ENCODE data around the gene ZNF511.
A peak's percentile ranks its signal among the peaks of the same experiment; 100 is the strongest.

ZNF511 gene

GRCh38 chr10:133273534-133274143 lies 35.1 kb upstream of the ZNF511 start:
- FAIRE-seq (no peak), DNase-seq (ENCODE audit: extremely low spot score, insufficient read length, low read depth) (no peak)

- peak; percentile 96 for FAIRE-seq
- peak; percentile 70 for DNase-seq (ENCODE audit: extremely low spot score, insufficient read length, low read depth)
These were observed 33.7 kb upstream of the ZNF511 start for GRCh38 chr10:133274751-133275683.

GRCh38 chr10:133275684-133276092 lies 33.0 kb upstream of the ZNF511 start:
- FAIRE-seq: peak; percentile 84
- peak; percentile 40 for DNase-seq (ENCODE audit: extremely low spot score, insufficient read length, low read depth)

GRCh38 chr10:133276100-133276434 lies 32.6 kb upstream of the ZNF511 start:
- FAIRE-seq: no peak
- no peak for DNase-seq (ENCODE audit: extremely low spot score, insufficient read length, low read depth)

- FAIRE-seq: peak; percentile 80
- DNase-seq (ENCODE audit: extremely low spot score, insufficient read length, low read depth): peak; percentile 88
These were observed 32.1 kb upstream of the ZNF511 start, which contains the start of gene ADAM8 for GRCh38 chr10:133276435-133277201. ADAM8 (minus strand) TSS chr10:133276868; CDS start chr10:133276817, 51 bp downstream.

GRCh38 chr10:133277277-133277992 lies 31.3 kb upstream of the ZNF511 start:
- DNase-seq (ENCODE audit: extremely low spot score, insufficient read length, low read depth) (no peak), FAIRE-seq (no peak)

- DNase-seq (ENCODE audit: extremely low spot score, insufficient read length, low read depth): no peak
- no peak for FAIRE-seq
These were observed 30.6 kb upstream of the ZNF511 start for GRCh38 chr10:133277993-133278576.

- peak; percentile 91 for FAIRE-seq
- DNase-seq (ENCODE audit: extremely low spot score, insufficient read length, low read depth): peak; percentile 60
These were observed 30.0 kb upstream of the ZNF511 start for GRCh38 chr10:133278577-133279265.

- FAIRE-seq (no peak), DNase-seq (ENCODE audit: extremely low spot score, insufficient read length, low read depth) (no peak)
These were observed 29.1 kb upstream of the ZNF511 start for GRCh38 chr10:133279326-133280226.

- FAIRE-seq (no peak), DNase-seq (ENCODE audit: extremely low spot score, insufficient read length, low read depth) (no peak)
These were observed 28.2 kb upstream of the ZNF511 start for GRCh38 chr10:133280391-133281059.

- FAIRE-seq (no peak), DNase-seq (ENCODE audit: extremely low spot score, insufficient read length, low read depth) (no peak)
These were observed 27.6 kb upstream of the ZNF511 start for GRCh38 chr10:133281084-133281483.

- DNase-seq (ENCODE audit: extremely low spot score, insufficient read length, low read depth) (no peak), FAIRE-seq (no peak)
These were observed 26.9 kb upstream of the ZNF511 start for GRCh38 chr10:133281628-133282372.

GRCh38 chr10:133282846-133283390 lies 25.8 kb upstream of the ZNF511 start:
- no peak for FAIRE-seq

GRCh38 chr10:133283931-133284330 lies 24.8 kb upstream of the ZNF511 start:
- DNase-seq (ENCODE audit: extremely low spot score, insufficient read length, low read depth) (no peak), FAIRE-seq (no peak)

More at GRCh38 chr10:133282846-133283390, 25.8 kb upstream of the ZNF511 start:
- no peak for DNase-seq (ENCODE audit: extremely low spot score, insufficient read length, low read depth)

- FAIRE-seq (no peak), DNase-seq (ENCODE audit: extremely low spot score, insufficient read length, low read depth) (no peak)
These were observed 23.5 kb upstream of the ZNF511 start for GRCh38 chr10:133285217-133285616.

- FAIRE-seq (no peak), DNase-seq (ENCODE audit: extremely low spot score, insufficient read length, low read depth) (no peak)
These were observed 22.3 kb upstream of the ZNF511 start for GRCh38 chr10:133286366-133286765.
